ENCODE data around the gene ATF7IP2.

- TF ChIP-seq, protein P1, sequence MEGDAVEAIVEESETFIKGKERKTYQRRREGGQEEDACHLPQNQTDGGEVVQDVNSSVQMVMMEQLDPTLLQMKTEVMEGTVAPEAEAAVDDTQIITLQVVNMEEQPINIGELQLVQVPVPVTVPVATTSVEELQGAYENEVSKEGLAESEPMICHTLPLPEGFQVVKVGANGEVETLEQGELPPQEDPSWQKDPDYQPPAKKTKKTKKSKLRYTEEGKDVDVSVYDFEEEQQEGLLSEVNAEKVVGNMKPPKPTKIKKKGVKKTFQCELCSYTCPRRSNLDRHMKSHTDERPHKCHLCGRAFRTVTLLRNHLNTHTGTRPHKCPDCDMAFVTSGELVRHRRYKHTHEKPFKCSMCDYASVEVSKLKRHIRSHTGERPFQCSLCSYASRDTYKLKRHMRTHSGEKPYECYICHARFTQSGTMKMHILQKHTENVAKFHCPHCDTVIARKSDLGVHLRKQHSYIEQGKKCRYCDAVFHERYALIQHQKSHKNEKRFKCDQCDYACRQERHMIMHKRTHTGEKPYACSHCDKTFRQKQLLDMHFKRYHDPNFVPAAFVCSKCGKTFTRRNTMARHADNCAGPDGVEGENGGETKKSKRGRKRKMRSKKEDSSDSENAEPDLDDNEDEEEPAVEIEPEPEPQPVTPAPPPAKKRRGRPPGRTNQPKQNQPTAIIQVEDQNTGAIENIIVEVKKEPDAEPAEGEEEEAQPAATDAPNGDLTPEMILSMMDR (IDR thresholded peaks at IDR 0.05) = no peak
- no peak for TF ChIP-seq POLR2A (IDR thresholded peaks at IDR 0.05)
Measured at GRCh38 chr16:10494343-10495030, 108.6 kb downstream of the ATF7IP2 start.
